ENCODE data around the gene ARHGAP24.

DNA sequence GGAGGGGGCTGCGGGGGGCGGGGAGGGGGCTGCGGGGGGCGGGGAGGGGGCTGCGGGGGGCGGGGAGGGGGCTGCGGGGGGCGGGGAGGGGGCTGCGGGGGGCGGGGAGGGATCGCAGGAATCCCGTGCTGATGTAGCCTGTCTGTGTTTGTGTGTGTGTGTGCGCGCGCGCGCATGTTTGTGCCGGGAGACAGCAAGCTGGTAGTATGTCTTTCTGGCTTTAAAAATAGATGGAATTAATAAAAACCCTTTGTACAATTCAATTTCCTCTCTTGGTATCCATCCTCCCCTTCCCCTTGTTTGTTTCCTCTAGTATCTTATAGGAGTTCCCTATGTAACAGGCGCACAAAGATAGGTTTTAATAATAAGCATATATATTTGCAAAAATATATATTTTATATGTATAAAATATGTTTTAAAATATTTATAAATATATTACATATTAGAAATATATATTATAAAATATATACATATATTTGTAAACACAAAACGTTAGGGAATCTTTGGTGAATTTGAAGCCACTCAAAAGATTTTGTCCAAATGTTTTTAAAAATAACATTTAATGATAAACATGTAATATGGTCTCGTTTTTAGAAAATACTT lies 782 bp downstream of the ARHGAP24 start:
- TF ChIP-seq, protein P1, sequence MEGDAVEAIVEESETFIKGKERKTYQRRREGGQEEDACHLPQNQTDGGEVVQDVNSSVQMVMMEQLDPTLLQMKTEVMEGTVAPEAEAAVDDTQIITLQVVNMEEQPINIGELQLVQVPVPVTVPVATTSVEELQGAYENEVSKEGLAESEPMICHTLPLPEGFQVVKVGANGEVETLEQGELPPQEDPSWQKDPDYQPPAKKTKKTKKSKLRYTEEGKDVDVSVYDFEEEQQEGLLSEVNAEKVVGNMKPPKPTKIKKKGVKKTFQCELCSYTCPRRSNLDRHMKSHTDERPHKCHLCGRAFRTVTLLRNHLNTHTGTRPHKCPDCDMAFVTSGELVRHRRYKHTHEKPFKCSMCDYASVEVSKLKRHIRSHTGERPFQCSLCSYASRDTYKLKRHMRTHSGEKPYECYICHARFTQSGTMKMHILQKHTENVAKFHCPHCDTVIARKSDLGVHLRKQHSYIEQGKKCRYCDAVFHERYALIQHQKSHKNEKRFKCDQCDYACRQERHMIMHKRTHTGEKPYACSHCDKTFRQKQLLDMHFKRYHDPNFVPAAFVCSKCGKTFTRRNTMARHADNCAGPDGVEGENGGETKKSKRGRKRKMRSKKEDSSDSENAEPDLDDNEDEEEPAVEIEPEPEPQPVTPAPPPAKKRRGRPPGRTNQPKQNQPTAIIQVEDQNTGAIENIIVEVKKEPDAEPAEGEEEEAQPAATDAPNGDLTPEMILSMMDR (IDR thresholded peaks at IDR 0.05), result no peak
- no peak for TF ChIP-seq POLR2A (IDR thresholded peaks at IDR 0.05)
